Spleen (tissue), 11 donors: ENCODE results near the gene METTL23. TPM values are rescaled to one million over a fixed set of nuclear protein-coding genes. Genes with fewer than 3 reads are reported as not detected.

Source experiments
- DNase-seq: peaks from one replicate; pipeline ENCODE4 v3.0.0-alpha.2; 2020
- H3K27ac ChIP-seq, 8 donors: fragments of 200-600 bp; sonication (generic) in 7 of 8; 1 replicate in 4 of 8; 2 replicates in 4 of 8; pipeline versions ENCODE4 v1.5.0 to v1.8.0; 2016 to 2021; ENCODE audit warnings: inconsistent platforms in 4 of 8, mild to moderate bottlenecking in 4 of 8, moderate library complexity in 1 of 8
- H3K27me3 ChIP-seq, 7 donors: fragments of 200-600 bp; sonication (generic) in 6 of 7; replicated peaks in 1 of 7; 1 replicate in 4 of 7; 2 replicates in 3 of 7; pipeline versions ENCODE4 v1.5.0 to v1.8.0; 2016 to 2021; ENCODE audit warnings: inconsistent platforms in 3 of 7, mild to moderate bottlenecking in 1 of 7
- H3K36me3 ChIP-seq, 6 donors: fragments of 200-600 bp; sonication (generic) in 5 of 6; 1 replicate in 4 of 6; 2 replicates in 2 of 6; pipeline versions ENCODE4 v1.5.0 to v1.8.0; 2016 to 2021; ENCODE audit warnings: inconsistent platforms in 2 of 6
- H3K4me1 ChIP-seq, 6 donors: fragments of 200-600 bp; sonication (generic) in 5 of 6; 1 replicate in 3 of 6; 2 replicates in 3 of 6; pipeline versions ENCODE4 v1.5.0 to v1.8.0; 2016 to 2021; ENCODE audit warnings: inconsistent platforms in 3 of 6
- H3K4me3 ChIP-seq, 8 donors: fragments of 200-600 bp; sonication (generic) in 7 of 8; 1 replicate in 4 of 8; 2 replicates in 4 of 8; pipeline versions ENCODE4 v1.5.0 to v1.8.0; 2016 to 2021; ENCODE audit warnings: inconsistent platforms in 4 of 8, mild to moderate bottlenecking in 4 of 8, moderate library complexity in 2 of 8
- H3K9me3 ChIP-seq, 8 donors: fragments of 200-600 bp; sonication (generic) in 7 of 8; 1 replicate in 4 of 8; 2 replicates in 4 of 8; pipeline versions ENCODE4 v1.5.0 to v1.8.0; 2016 to 2021; ENCODE audit warnings: inconsistent platforms in 4 of 8
- POLR2A ChIP-seq, 3 donors: fragments of 450-650 bp; IDR thresholded peaks; one replicate each; pipeline ENCODE4 v1.5.1; 2017; ENCODE audit warnings: antibody characterized with exemption in 3 of 3, mild to moderate bottlenecking in 1 of 3
- POLR2AphosphoS5 ChIP-seq, 3 donors: sonication (generic); formaldehyde crosslinking; IDR thresholded peaks; one replicate each; pipeline ENCODE4 v1.5.1; 2017; ENCODE audit warnings: antibody characterized with exemption in 3 of 3
- WGBS, 5 donors: extraction: QIAGEN DNeasy Blood & Tissue Kit in 3 of 5; methylation state at CpG; one replicate each; pipeline versions ENCODE4 v1.1.5 to v1.1.7; 2013 to 2018; 5-methylcytosine and 5-hydroxymethylcytosine counted together
- intact Hi-C: fragments of 100-400 bp; cut with DNase I; formaldehyde crosslinking; loops from one replicate; pipeline ENCODE4 v1.15.0; 2023; ENCODE audit warnings: low total_unique reads
- polyA plus RNA-seq, 3 donors: library from polyadenylated mRNA; stranded (reverse); fragments of 200-250 nt; gene quantifications; one replicate each; pipeline ENCODE4 v1.2.1, GENCODE V29; 2013
- total RNA-seq, 7 donors: library from RNA; depleted of rRNA in 3 of 7; stranded (reverse); fragments of >200 nt in 3 of 7; fragmentation: NEBNext Ultra II Directional in 4 of 7; extraction: Animal tissue kit (Norgen Biotek cat#: 25700) in 4 of 7; gene quantifications; one replicate each; pipeline versions ENCODE4 v1.1.0 to v1.2.1, GENCODE V29; 2016 to 2021
- TF ChIP-seq, protein P1 (sequence below), 11 experiments: fragments of 200-600 bp in 7 of 11; fragments of 450-650 bp in 4 of 11; sonication (generic) in 4 of 11; IDR thresholded peaks in 8 of 11; conservative IDR thresholded peaks in 3 of 11; 1 replicate in 7 of 11; 2 replicates in 4 of 11; pipeline versions ENCODE4 v1.4.0 to v1.8.0; 2016 to 2021; ENCODE audit warnings: antibody characterized with exemption in 11 of 11, inconsistent platforms in 4 of 11, mild to moderate bottlenecking in 1 of 11
- donor health status: healthy with polysubstance abuse.
- donor health status: DM: no; HTN: no; CAD: no; lungs with moderate emphysema.
- donor health status: DM: no; HTN: no; CAD: no.
- donor health status: Bipolar disorder and iron deficiency.
- donor health status: healthy.
- donor health status: DM: no; HTN: no; CAD: no.
- donor health status: DM: yes; HTN: yes; CAD: no.

The METTL23 gene
- total and polyA plus RNA-seq, 10 donors, result 35.8 to 72.7 (median 49.5) TPM

DNA sequence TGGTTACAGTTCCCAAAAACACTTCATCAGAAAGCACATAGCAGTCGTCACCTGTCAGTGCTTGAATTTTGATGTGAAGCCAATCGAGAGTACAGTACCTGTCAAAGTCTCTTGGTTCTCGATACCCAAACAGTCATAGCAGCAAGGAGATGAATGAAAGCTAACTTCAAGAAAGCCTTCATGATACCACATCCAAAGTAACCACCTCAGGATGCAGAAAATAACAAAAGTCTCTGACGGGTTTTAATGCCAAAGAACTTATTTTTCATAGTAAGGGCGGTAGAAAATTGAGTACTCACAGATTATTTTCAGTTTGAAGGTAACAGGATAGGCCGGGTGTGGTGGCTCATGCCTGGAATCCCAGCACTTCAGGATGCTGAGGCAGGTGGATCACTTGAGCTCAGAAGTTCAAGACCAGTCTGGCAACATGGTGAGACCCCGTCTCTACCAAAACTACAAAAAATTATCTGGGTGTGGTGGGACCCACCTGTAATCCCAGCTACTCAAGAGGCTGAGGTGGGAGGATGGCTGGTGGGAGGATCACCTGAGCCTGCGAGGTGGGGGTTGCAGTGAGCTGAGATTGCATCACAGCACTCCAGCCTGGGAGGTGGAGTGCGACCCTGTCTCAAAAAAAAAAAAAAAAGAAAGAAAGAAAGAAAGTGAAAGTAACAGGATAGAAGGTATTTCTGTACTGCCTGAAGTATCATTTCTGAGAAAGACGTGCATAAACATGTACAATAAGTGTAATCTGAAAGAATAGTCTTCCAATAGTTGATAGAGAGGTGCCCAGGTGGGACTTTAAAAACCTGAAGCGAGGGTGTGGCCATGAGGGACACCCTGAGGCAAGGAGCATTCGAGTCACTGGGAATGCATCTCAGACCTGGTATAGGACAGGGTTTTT, 26.7 kb downstream of the METTL23 start:
- no peaks in the 10 kb centered on the region for H3K9me3 ChIP-seq
- intact Hi-C loops, result no loop called here
- WGBS, 5 donors, result 68 to 74% (median 71%) methylated on average over 12 of the region's 12 CpGs
- H3K36me3 ChIP-seq, result peaks cover 0 to 96% (median 28%) of the 10 kb centered on the region in 6 donors
- H3K27ac ChIP-seq, result peak overlapping the region in 7 of 8 donors; percentile 16 to 77 (median 53)
- DNase-seq, result no peak
- no peaks in the 10 kb centered on the region for H3K27me3 ChIP-seq
- peak overlapping the region in 3 of 8 donors; percentile 1 to 29 (median 10) for H3K4me3 ChIP-seq
- TF ChIP-seq, protein P1, sequence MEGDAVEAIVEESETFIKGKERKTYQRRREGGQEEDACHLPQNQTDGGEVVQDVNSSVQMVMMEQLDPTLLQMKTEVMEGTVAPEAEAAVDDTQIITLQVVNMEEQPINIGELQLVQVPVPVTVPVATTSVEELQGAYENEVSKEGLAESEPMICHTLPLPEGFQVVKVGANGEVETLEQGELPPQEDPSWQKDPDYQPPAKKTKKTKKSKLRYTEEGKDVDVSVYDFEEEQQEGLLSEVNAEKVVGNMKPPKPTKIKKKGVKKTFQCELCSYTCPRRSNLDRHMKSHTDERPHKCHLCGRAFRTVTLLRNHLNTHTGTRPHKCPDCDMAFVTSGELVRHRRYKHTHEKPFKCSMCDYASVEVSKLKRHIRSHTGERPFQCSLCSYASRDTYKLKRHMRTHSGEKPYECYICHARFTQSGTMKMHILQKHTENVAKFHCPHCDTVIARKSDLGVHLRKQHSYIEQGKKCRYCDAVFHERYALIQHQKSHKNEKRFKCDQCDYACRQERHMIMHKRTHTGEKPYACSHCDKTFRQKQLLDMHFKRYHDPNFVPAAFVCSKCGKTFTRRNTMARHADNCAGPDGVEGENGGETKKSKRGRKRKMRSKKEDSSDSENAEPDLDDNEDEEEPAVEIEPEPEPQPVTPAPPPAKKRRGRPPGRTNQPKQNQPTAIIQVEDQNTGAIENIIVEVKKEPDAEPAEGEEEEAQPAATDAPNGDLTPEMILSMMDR (IDR thresholded peaks at IDR 0.05 in 8 of 11, conservative IDR thresholded peaks at IDR 0.05 in 3 of 11), result no peak
- TF ChIP-seq POLR2AphosphoS5 (IDR thresholded peaks at IDR 0.05) (no peak), POLR2A (IDR thresholded peaks at IDR 0.05) (no peak)
- H3K4me1 ChIP-seq, result peaks cover 0 to 35% (median 3%) of the 10 kb centered on the region in 6 donors

DNA sequence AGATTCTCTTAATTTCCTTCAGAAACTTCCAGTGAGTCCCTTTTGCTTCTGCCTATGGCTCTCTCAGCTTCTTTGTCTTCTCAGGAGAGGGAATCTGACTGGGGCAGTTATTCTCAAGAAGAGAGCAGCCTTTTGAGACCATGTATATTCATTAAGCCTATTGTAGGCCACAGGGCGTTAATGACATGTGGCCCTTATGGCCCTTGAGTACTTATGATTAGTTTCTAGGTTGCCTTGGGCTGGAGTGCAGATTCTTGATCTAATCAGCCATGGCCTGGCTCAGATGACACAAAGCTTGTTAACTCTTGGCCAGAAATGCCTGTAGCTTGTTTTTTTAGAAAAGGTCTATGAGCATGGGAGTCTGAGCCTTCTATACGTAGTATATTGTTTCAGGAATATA, 28.6 kb downstream of the METTL23 start:
- H3K9me3 ChIP-seq, result no peaks in the 10 kb centered on the region
- no peak overlapping the region for H3K27ac ChIP-seq
- WGBS, 5 donors, result 95 to 100% (median 97%) methylated on average over 2 of the region's 2 CpGs
- no peak for DNase-seq
- peaks cover 0 to 30% (median 3%) of the 10 kb centered on the region in 6 donors for H3K4me1 ChIP-seq
- H3K4me3 ChIP-seq, result no peak overlapping the region
- TF ChIP-seq, protein P1 (IDR thresholded peaks at IDR 0.05 in 8 of 11, conservative IDR thresholded peaks at IDR 0.05 in 3 of 11), result no peak
- TF ChIP-seq POLR2AphosphoS5 (IDR thresholded peaks at IDR 0.05) (no peak), POLR2A (IDR thresholded peaks at IDR 0.05) (no peak)
- H3K27me3 ChIP-seq, result no peaks in the 10 kb centered on the region
- intact Hi-C loops, result no loop called here
- peaks cover 0 to 96% (median 26%) of the 10 kb centered on the region in 6 donors for H3K36me3 ChIP-seq

- Histone ChIP-seq H3K27me3 (no peaks in the 10 kb centered on the region), H3K9me3 (no peaks in the 10 kb centered on the region), H3K36me3 (peaks cover 0 to 96% (median 26%) of the 10 kb centered on the region in 6 donors), H3K4me3 (no peak overlapping the region), H3K4me1 (peaks cover 0 to 20% (median 3%) of the 10 kb centered on the region in 6 donors), H3K27ac (no peak overlapping the region)
- TF ChIP-seq POLR2AphosphoS5 (IDR thresholded peaks at IDR 0.05), result no peak
- TF ChIP-seq, protein P1 (IDR thresholded peaks at IDR 0.05 in 8 of 11, conservative IDR thresholded peaks at IDR 0.05 in 3 of 11), result no peak
- TF ChIP-seq POLR2A (IDR thresholded peaks at IDR 0.05), result no peak
- DNase-seq, result no peak
- intact Hi-C loops, result no loop called here
- 90 to 97% (median 94%) methylated on average over 5 of the region's 5 CpGs for WGBS, 5 donors
These were observed 30.6 kb downstream of the METTL23 start for GRCh38 chr17:76757256-76757655.

- no peak for DNase-seq
- Histone ChIP-seq H3K4me3 (no peak overlapping the region), H3K36me3 (peaks cover 0 to 96% (median 26%) of the 10 kb centered on the region in 6 donors), H3K4me1 (peaks cover 0 to 7% (median 0%) of the 10 kb centered on the region in 6 donors), H3K9me3 (no peaks in the 10 kb centered on the region), H3K27ac (no peak overlapping the region), H3K27me3 (no peaks in the 10 kb centered on the region)
- 93 to 98% (median 95%) methylated on average over 3 of the region's 3 CpGs for WGBS, 5 donors
- TF ChIP-seq, protein P1 (IDR thresholded peaks at IDR 0.05 in 8 of 11, conservative IDR thresholded peaks at IDR 0.05 in 3 of 11), result no peak
- TF ChIP-seq POLR2A (IDR thresholded peaks at IDR 0.05), result no peak
- no peak for TF ChIP-seq POLR2AphosphoS5 (IDR thresholded peaks at IDR 0.05)
- intact Hi-C loops, result no loop called here
These were observed 31.9 kb downstream of the METTL23 start for GRCh38 chr17:76758570-76758969.
